ENCODE results near the gene PSMD13. TPM values are rescaled to one million over a fixed set of nuclear protein-coding genes. Genes with fewer than 3 reads are reported as not detected.
A peak's percentile ranks its signal among the peaks of the same experiment; 100 is the strongest.

Gene PSMD13
- total and polyA plus RNA-seq, 2 donors from 2014 or later = 87.7 to 115 TPM

GRCh38 chr11:282630-283360 lies 46.0 kb downstream of the PSMD13 start:
- Histone ChIP-seq H3K9me3 (ENCODE audit: control insufficient read depth in 2 of 3, insufficient read depth in 1 of 3, low read length in 3 of 3) (no peaks in the 10 kb centered on the region), H3K36me3 (ENCODE audit: control insufficient read depth in 2 of 3, insufficient read depth in 3 of 3, low read length in 3 of 3) (no peaks in the 10 kb centered on the region), H3K9ac (ENCODE audit: low read length in 3 of 3) (no peak overlapping the region), H3K27me3 (ENCODE audit: control insufficient read depth, insufficient read depth, low read length) (peaks cover 19% of the 10 kb centered on the region), H3K4me3 (ENCODE audit: low read length in 3 of 3) (no peak overlapping the region), H3K4me1 (ENCODE audit: control insufficient read depth in 2 of 3, insufficient read depth in 2 of 3, low read depth in 1 of 3, low read length in 3 of 3) (peaks cover 0 to 14% (median 0%) of the 10 kb centered on the region in 3 donors), H3K27ac (ENCODE audit: low read depth in 2 of 2, low read length in 2 of 2) (no peak overlapping the region)
- DNase-seq (peak in 1 of 5 donors; percentile 55), FAIRE-seq (no peak)
- no peak for TF ChIP-seq CTCF (IDR thresholded peaks at IDR 0.05; ENCODE audit: borderline replicate concordance, extremely low read depth, insufficient read depth)
- intact Hi-C loops (cut with DNase I) = no loop called here

GRCh38 chr11:283405-284104 lies 46.8 kb downstream of the PSMD13 start:
- intact Hi-C loops (cut with DNase I) = no loop called here
- H3K4me1 ChIP-seq (ENCODE audit: control insufficient read depth in 2 of 3, insufficient read depth in 2 of 3, low read depth in 1 of 3, low read length in 3 of 3) = peaks cover 0 to 17% (median 0%) of the 10 kb centered on the region in 3 donors
- H3K27ac ChIP-seq (ENCODE audit: low read depth in 2 of 2, low read length in 2 of 2) = no peak overlapping the region
- H3K27me3 ChIP-seq (ENCODE audit: control insufficient read depth, insufficient read depth, low read length) = peaks cover 19% of the 10 kb centered on the region
- TF ChIP-seq CTCF (IDR thresholded peaks at IDR 0.05; ENCODE audit: borderline replicate concordance, extremely low read depth, insufficient read depth) = no peak
- H3K9me3 ChIP-seq (ENCODE audit: control insufficient read depth in 2 of 3, insufficient read depth in 1 of 3, low read length in 3 of 3) = no peaks in the 10 kb centered on the region
- H3K36me3 ChIP-seq (ENCODE audit: control insufficient read depth in 2 of 3, insufficient read depth in 3 of 3, low read length in 3 of 3) = no peaks in the 10 kb centered on the region
- no peak for FAIRE-seq
- H3K9ac ChIP-seq (ENCODE audit: low read length in 3 of 3) = no peak overlapping the region
- H3K4me3 ChIP-seq (ENCODE audit: low read length in 3 of 3) = no peak overlapping the region
- DNase-seq = no peak

- Histone ChIP-seq H3K36me3 (ENCODE audit: control insufficient read depth in 2 of 3, insufficient read depth in 3 of 3, low read length in 3 of 3) (no peaks in the 10 kb centered on the region), H3K4me3 (ENCODE audit: low read length in 3 of 3) (no peak overlapping the region), H3K4me1 (ENCODE audit: control insufficient read depth in 2 of 3, insufficient read depth in 2 of 3, low read depth in 1 of 3, low read length in 3 of 3) (peaks cover 0 to 16% (median 0%) of the 10 kb centered on the region in 3 donors), H3K27me3 (ENCODE audit: control insufficient read depth, insufficient read depth, low read length) (peaks cover 17% of the 10 kb centered on the region), H3K27ac (ENCODE audit: low read depth in 2 of 2, low read length in 2 of 2) (no peak overlapping the region), H3K9ac (ENCODE audit: low read length in 3 of 3) (no peak overlapping the region), H3K9me3 (ENCODE audit: control insufficient read depth in 2 of 3, insufficient read depth in 1 of 3, low read length in 3 of 3) (no peaks in the 10 kb centered on the region)
- TF ChIP-seq CTCF (IDR thresholded peaks at IDR 0.05; ENCODE audit: borderline replicate concordance, extremely low read depth, insufficient read depth) = no peak
- DNase-seq (peak; percentile 65 to 85 (median 78)), FAIRE-seq (no peak)
- intact Hi-C loops (cut with DNase I) = no loop called here
These were observed 47.6 kb downstream of the PSMD13 start for GRCh38 chr11:284105-285020.
